Pulmonary artery endothelial cell (primary cell): ENCODE measurements around the gene TNFRSF8. TPM values are rescaled to one million over a fixed set of nuclear protein-coding genes. Genes with fewer than 3 reads are reported as not detected.
"Not testable (repeated sequence)": the region's sequence is repeated elsewhere in the genome, so short reads cannot be mapped to it uniquely, and the experiment has no call there.

ENCODE experiments used
- DNase-seq: peaks from one replicate; pipeline ENCODE4 v3.0.0-alpha.2; 2011; ENCODE audit warnings: low read depth, low spot score
- total RNA-seq: library from RNA; depleted of rRNA; stranded (reverse); fragments of >200 nt; gene quantifications from 2 replicates; pipeline ENCODE4 v1.2.3, GENCODE V29; 2014

The TNFRSF8 gene
- total RNA-seq, 1 donor from 2014 or later: 0.20 TPM

GRCh38 chr1:12038356-12039163, 24.5 kb upstream of the TNFRSF8 start:
- no peak for DNase-seq

GRCh38 chr1:12039164-12039525, 24.0 kb upstream of the TNFRSF8 start:
- DNase-seq: no peak

- not testable (repeated sequence) for DNase-seq
Measured at GRCh38 chr1:12039824-12040456, 23.2 kb upstream of the TNFRSF8 start.

- no peak for DNase-seq
Measured at GRCh38 chr1:12040457-12041051, 22.5 kb upstream of the TNFRSF8 start.

DNA sequence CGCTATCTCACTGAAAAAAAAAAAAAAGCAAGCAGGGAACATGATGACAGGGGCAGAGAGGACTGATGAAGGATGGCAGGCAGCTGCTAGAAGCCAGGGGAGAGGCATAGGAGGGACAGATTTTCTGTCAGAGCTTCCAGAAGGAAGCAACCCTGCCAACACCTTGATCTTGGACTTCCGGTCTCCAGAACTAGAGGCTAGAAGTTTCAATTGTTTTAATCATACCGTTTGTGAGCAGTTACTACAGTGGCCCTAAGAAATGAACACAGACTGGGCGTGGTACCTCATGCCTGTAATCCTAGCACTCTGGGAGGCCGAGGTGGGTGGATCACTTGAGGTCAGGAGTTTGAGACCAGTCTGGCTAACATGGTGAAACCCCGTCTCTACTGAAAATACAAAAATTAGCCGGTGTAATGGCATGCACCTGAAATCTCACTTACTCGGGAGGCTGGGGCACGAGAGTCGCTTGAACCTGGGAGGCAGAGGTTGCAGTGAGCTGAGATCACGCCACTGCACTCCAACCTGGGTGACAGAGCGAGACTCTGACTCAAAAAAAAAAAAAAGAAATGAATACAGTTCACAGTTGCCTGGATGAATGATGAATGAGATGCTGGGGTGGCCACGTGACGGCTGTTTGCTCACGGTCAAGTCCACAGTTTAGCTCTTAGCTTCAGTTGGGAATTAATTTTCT, 18.8 kb upstream of the TNFRSF8 start:
- not testable (repeated sequence) for DNase-seq

- no peak for DNase-seq
Measured at GRCh38 chr1:12046749-12047119, 16.4 kb upstream of the TNFRSF8 start.

- DNase-seq: no peak
Measured at GRCh38 chr1:12047120-12047876, 15.8 kb upstream of the TNFRSF8 start.

- DNase-seq: no peak
Measured at GRCh38 chr1:12048372-12048771, 14.7 kb upstream of the TNFRSF8 start.

DNA sequence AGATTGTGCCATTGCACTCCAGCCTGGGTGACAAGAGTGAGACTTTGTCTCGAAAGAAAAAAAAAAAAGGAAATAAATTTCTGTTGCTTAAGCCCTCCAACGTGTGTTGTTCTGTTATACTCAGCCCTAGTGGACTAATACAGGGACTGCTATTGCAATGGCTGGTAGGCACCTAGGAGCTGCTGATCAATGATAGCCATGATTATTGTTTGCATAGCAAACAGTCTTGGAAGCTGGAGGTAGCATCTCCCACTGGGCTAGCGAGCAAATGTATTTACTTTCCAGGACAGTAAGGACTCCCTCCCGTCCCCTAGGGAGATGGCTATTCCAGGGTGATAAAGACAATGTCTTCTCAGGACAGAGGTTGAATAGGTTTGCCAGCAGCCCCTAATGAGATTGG, 13.5 kb upstream of the TNFRSF8 start:
- DNase-seq: no peak

DNA sequence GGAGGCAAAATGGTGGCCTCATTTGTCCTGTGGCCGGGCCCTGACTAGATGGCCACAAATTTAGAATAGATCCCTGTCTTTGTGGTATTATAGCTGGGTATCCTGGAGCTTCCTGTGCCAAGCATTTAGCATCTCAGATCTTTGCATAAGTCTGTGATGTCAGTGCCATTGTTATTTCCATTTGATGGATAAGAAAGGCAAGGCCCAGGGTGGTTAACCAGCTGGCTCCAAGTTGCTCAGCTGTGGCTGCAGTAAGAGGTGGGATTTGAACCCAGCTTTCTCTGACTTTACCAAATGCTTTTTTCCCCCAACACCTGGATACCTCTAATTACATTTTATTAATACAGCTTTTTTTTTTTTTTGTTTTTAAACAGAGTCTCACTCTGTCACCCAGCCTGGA, 11.7 kb upstream of the TNFRSF8 start:
- DNase-seq: no peak

GRCh38 chr1:12052008-12052573, 11.0 kb upstream of the TNFRSF8 start:
- no peak for DNase-seq

DNA sequence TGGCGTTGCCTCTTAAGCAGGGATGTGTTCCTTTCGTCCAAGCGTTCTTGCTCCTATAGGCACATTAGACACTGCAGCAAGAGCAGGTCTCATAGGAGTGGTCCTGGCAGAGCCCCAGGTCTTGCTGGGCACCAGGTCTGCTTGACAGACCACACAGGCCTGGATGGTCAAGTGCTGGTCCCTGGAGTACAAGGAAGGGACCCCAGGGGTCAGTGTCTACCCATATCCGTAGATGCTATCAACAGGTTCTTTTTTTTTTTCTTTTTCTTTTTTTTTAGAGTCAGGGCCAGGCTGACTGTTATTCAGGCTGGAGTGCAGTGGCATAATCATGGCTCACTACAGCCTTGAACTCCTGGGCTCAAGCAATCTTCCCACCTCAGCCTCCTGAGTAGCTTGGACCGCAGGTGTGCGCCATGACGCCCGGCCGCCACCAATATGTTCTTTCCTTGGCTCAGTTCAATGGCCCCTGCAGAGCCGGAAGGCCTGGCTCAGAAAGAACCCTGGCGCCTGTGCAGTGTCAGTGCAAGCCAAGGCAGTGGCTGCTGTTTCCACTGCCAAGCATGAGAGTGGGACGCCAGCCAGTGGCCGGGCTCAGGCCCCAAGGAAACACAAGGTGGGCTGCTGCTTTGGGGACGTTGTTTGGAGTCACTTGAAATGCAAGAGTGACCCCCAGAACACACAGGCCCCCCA, 10.0 kb upstream of the TNFRSF8 start:
- DNase-seq: no peak

DNA sequence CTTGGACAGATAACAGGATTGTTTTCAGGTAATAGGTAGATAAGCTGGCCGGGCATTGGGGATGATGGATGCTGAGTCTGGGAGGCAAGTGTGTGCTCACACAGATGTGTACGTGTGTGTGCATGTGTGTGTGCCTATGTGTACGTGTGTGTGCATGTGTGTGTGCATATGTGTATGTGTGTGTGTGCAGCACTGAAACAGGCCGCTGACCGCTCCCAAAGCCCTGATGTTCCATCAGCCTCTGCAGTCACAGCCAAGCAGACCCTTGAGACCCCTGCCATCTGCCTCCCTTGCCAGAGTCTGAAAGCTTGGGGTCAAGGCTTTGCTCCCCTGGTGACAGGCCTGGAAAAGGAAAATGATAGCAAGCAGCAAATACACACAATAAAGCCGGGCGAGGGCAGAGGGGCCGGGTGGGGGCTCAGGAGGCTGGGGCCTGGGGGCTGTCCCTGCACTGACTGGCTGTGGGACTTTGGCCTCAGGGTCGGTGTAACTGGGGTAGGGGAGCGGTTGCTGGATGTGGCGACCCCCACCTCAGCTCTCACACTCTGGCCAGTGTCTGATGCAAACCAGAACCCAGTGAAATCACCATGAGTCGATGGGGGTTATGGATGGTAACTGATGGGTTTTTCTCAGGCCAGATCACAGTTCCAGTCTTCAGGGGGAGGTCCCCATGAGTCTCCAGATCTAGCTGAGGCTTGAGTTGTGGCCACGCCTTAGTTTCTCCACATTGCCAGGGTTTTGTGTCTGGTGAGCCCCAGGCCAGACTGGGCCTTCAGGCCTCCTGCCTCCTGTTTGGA, 9.2 kb upstream of the TNFRSF8 start:
- DNase-seq: no peak

- DNase-seq: no peak
Measured at GRCh38 chr1:12055259-12055658, 7.8 kb upstream of the TNFRSF8 start.

- no peak for DNase-seq
Measured at GRCh38 chr1:12056331-12056841, 6.7 kb upstream of the TNFRSF8 start.

DNA sequence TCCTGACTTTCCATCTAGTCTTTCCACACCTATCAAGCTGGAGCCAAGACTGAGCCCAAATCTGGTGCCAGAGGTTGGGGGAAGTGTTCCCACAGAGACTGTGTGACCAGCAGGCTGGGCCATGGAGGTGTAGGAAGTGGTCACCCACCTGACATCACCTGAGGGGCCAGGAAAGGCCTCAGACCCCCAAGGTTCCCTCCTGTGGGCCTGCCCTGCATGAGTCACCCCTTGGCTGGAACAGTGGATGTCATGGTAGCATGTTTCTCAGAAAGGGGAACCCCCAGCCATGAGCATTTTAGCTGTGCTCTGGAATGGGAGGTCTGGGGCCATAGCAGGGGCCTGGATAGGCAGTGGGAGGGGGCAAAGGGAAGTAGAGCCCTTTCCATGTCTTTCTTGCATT, 5.7 kb upstream of the TNFRSF8 start:
- DNase-seq: no peak

DNA sequence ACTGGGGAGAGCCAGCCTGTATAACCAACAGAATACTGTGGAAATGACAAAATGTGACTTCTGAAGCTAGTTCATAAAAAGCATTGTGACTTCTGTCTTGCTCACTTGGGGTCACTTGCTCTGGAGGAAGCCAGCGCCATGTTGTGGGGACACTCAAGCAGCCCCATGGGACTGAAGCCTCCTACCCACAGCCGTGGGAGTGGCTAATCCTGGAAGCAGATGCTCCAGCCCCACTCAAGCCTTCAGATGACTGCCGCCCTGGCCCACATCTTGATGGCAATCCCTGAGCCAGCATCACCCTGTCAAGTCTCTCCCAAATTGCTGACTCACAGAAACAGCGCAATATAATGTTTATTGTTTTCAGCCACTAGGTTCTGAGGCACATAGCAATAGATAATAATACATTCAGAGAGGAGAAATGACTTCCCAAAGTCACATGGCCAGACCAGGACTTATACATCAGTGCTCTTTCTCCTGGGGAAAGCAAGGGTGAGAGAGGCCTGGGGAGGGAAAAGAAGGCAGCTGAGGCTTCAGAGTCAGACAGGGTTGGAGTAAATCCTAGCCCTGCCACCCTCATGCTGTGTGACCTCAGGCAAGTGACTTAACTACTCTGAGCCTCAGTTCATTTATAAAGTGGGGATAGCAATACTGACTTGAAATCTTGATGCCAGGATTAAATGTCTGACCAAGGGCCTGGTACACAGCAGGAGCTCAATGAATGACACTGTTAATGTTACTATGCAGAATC, 5.0 kb upstream of the TNFRSF8 start:
- DNase-seq: no peak

DNA sequence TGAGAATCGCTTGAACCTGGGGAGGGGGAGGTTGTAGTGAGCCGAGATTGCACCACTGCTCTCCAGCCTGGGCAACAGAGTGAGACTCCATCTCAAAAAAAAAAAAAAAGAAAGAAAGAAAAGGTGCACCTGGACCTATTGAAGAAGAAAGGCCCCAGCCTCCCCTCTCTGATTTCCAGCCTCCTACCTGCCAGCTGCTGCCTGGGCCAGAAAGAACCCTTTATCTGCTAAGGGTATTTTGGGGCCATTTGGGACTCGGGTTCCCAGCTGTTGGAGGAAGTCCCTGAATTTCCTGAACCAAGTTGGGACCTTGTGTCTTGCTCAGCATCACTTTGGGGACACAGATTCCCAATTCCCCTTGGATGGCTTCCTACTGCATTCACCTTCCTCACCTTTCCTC, 3.9 kb upstream of the TNFRSF8 start:
- DNase-seq: no peak
